HG03097 (cell line): Measurements from ENCODE around the gene COL28A1.

Experiments
- ATAC-seq: cut with Tn5 transposase; IDR thresholded peaks from one replicate; pipeline ENCODE4 v1.9.1; 2021; ENCODE audit not compliant: unreplicated experiment, low FRiP score

Gene COL28A1

DNA sequence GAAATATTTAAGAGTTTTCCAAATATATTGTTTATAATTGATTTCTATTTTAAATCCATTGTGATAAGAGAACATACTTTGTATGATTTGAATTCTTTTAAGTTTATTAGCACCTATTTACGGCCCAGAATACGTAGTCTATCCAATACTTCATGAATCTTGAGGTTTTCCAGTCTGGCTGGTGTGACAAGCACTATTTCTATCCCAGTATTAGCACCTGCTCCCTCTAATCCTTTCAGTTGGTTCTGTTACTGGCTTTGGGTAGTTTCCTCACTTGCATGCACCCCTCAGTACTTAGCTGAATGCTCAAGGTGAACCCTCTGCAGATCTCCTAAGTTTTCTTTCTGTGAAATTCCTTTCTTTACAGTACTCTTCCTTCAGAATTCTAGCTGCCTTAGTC lies 186.5 kb downstream of the COL28A1 start:
- no peak for ATAC-seq

GRCh38 chr7:7347045-7347444 lies 188.6 kb downstream of the COL28A1 start:
- no peak for ATAC-seq

DNA sequence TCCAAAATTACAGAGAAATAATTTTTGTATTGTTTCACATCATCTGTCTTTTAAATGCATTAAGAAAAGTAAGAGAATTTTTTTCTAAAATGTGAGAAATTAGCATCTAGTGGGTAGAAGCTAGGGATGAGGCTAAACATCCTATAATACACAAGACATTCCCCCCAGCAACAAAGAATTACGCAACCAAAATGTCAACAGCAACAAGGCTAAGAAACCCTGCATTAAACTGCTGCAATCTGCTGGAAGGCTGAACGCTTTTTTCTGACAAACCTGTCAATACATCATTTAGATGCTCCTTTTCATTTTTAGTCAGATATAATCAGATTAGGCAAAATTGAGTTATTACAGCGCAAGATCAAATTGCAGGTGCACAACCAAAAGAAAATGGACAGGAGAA lies 191.1 kb downstream of the COL28A1 start:
- no peak for ATAC-seq

GRCh38 chr7:7335909-7336308 lies 199.8 kb downstream of the COL28A1 start:
- no peak for ATAC-seq

GRCh38 chr7:7335215-7335614 lies 200.5 kb downstream of the COL28A1 start:
- ATAC-seq: no peak

GRCh38 chr7:7333610-7334009 lies 202.1 kb downstream of the COL28A1 start:
- ATAC-seq: no peak

DNA sequence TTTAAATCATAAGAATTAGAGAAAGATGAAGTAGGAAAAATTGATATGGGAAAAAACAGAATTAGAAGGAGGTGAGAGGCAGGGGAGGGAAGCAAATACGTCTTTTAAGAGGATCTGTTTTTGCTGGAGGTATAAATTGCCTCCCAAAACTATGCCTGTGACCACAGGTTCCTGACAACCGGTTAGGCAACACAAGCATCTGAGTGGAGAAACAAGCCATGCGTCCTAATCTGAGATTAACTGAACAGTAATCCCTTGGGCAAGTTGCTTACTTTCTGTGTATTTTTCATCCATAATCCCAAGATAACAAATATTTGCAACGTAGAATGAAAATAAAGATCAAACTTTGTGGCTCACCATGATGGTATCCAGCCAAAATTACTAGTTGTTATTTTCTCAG lies 204.2 kb downstream of the COL28A1 start:
- no peak for ATAC-seq

- ATAC-seq: no peak
Measured at GRCh38 chr7:7330997-7331396, 204.7 kb downstream of the COL28A1 start.

DNA sequence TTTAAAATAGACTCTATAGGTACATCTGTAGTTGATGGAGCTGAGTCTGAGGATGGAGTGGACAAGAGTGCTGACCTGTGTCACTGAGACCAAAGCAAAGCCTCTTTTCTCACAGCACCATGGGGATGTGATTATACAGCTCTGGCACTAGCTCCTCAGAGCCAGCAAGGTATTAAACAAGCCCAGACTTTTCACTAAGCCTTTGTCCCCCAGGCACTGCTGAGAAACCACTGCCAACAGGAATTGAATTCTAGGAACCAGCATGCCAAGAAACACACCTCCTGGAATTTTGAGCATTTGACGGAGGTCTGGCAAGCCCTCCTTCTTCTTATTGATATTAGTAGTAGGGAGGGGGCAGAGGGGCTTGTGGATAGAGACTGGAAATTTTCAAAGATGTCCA lies 206.3 kb downstream of the COL28A1 start:
- ATAC-seq: no peak

- ATAC-seq: no peak
Measured at GRCh38 chr7:7327423-7327822, 208.2 kb downstream of the COL28A1 start.

DNA sequence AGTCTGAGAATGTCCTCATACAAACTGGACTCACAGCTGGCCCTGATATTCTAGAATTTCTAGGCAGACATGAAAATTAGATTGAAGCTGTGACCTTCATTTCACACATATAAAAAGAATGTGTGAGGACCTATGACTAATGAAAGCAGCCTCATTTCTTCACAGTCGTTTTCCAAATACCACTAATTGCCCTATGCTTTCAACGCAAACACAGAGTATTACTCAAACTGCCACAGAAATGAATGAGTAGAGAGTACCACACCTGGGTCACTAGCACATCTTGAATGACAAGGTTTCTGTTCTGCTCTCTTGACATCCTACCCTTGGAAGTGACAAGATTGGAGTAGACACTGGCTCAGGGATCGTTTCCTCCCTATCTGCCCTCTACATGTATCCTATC lies 211.0 kb downstream of the COL28A1 start:
- ATAC-seq: no peak

DNA sequence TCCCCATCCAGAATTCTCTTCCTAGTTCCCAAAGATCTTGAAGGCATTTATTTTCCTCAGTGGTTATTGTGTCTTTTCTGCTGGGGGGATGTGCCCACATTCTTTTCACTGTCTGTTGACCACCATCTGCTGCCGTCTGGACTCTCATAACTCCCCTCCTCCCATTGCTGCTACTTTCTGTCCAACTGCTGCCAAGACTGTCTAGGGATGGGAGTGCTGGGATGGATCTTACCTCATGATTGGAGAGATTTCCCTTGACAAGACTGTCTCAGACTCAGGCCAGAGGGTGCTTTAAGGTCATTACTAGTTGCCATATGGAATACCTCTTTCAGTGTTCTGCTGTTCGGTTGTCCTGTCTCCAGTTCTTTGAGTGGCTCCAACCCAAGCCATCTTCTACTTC lies 211.8 kb downstream of the COL28A1 start:
- no peak for ATAC-seq

- ATAC-seq: peak; percentile 77
Measured at GRCh38 chr7:7323352-7323751, 212.3 kb downstream of the COL28A1 start.

DNA sequence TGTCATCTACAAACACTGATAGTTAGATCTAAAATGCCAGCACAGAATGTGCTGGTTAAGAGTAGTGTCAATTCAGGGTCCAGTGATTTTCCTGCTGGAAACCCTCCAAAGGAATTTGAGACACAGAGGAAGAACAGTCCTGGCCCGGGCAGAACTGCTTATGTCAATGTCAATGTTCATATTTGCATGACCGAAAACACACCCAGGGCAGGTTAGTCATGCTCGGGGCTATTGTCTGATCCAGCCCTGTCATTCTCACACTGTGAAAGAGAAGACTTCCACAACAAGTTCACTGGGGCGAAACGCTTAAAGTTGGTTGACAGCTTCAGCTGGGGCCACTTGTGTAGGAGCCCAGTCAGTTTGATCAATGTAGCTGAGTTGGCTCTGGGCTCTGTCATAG lies 214.0 kb downstream of the COL28A1 start:
- ATAC-seq: peak; percentile 91

DNA sequence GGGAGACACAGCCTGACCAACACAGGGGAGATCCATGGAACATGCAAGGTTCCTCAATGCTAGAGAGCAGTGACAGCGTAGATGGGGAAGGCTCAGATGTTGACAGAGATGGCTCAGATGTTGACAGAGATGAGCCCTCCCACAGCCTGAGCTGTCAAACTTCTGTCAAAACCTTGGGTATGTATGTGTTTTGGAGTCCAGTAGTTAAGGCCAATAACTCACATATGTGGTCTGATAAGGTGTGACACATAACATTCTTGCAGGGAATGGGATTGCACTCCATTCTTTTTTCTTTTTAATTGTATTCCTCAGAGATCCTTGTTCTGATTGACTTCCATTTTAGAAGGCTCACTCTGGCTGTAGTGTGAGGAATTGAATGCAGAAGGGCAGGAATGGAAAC lies 217.1 kb downstream of the COL28A1 start:
- ATAC-seq: no peak

GRCh38 chr7:7317850-7318249 lies 217.8 kb downstream of the COL28A1 start:
- ATAC-seq: no peak

- no peak for ATAC-seq
Measured at GRCh38 chr7:7315851-7316250, 219.8 kb downstream of the COL28A1 start.

GRCh38 chr7:7312323-7312722 lies 223.3 kb downstream of the COL28A1 start:
- ATAC-seq: no peak

- ATAC-seq: no peak
Measured at GRCh38 chr7:7311001-7311400, 224.7 kb downstream of the COL28A1 start.

DNA sequence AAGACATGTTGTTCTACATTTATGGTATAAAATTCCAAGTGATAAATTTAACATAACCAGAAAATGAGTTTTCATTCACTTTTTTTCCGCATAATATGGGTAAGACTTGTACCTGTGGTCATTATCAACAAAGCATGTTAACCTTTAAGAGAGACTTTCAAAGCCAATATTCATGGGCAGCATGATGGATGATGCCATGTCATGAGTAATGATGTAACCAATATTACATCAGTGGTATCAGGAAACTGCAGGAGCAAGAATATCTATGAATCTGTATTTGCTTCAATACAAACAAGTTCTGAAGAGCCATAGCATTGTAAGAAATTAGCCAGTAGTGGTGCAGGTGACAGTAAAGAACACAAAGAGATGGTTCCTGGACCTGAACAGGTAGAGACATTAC lies 226.5 kb downstream of the COL28A1 start:
- no peak for ATAC-seq
